SJSA1 (cell line): ENCODE data around the gene HRG. TPM values are rescaled to one million over a fixed set of nuclear protein-coding genes. Genes with fewer than 3 reads are reported as not detected.
"Not testable (repeated sequence)": the region's sequence is repeated elsewhere in the genome, so short reads cannot be mapped to it uniquely, and the experiment has no call there.

ENCODE experiments used
- DNase-seq, 2 experiments: peaks; one replicate each; pipeline ENCODE4 v3.0.0-alpha.2; 2015 to 2020; ENCODE audit warnings: low spot score in 2 of 2, low read depth in 1 of 2
- H3K27ac ChIP-seq: fragments of 250-450 bp; sonication (Bioruptor Pico); 2 replicates; pipeline ENCODE4 v1.5.1; 2020; ENCODE audit warnings: mild to moderate bottlenecking, moderate library complexity
- H3K27me3 ChIP-seq: fragments of 250-450 bp; sonication (Bioruptor Pico); replicated peaks from 2 replicates; pipeline ENCODE4 v1.5.1; 2020; ENCODE audit warnings: mild to moderate bottlenecking, moderate library complexity
- H3K36me3 ChIP-seq: fragments of 250-450 bp; sonication (Bioruptor Pico); 2 replicates; pipeline ENCODE4 v1.5.1; 2020; ENCODE audit warnings: mild to moderate bottlenecking
- H3K4me1 ChIP-seq: fragments of 250-450 bp; sonication (Bioruptor Pico); replicated peaks from 2 replicates; pipeline ENCODE4 v1.6.1; 2021; ENCODE audit warnings: mild to moderate bottlenecking
- H3K4me3 ChIP-seq: fragments of 250-450 bp; sonication (Bioruptor Pico); 2 replicates; pipeline ENCODE4 v1.5.1; 2020; ENCODE audit warnings: mild to moderate bottlenecking
- H3K9me3 ChIP-seq: fragments of 250-450 bp; sonication (Bioruptor Pico); replicated peaks from 2 replicates; pipeline ENCODE4 v1.5.1; 2020; ENCODE audit warnings: mild to moderate bottlenecking
- total RNA-seq: library from RNA; depleted of rRNA; stranded (reverse); fragments of >200 nt; shearing (Covaris generic); gene quantifications from 2 replicates; pipeline ENCODE4 v1.2.3, GENCODE V29; 2014

Gene HRG
- total RNA-seq, 1 experiment from 2014 or later = not detected

DNA sequence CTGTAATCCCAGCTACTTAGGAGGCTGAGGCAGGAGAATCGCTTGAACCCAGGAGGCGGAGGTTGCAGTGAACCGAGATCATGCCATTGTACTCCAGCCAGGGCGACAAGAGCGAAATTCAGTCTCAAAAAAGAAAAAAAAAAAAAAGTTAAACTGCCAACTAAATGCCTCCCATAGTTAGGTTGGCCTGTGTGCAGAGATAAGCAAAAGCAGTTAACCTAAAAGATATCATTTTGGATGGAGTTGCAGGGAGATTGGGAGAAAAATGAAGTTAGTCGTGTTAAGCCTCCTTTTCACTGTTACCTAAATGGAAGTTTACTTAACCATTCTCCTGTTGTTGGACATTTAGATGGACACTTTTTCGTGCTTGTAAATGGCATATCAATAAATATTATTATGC is 37.1 kb upstream of the HRG start:
- DNase-seq = no peak
- H3K27ac ChIP-seq = no peak overlapping the region
- H3K9me3 ChIP-seq = no peaks in the 10 kb centered on the region
- no peak overlapping the region for H3K4me3 ChIP-seq
- no peaks in the 10 kb centered on the region for H3K36me3 ChIP-seq
- H3K4me1 ChIP-seq = no peaks in the 10 kb centered on the region
- H3K27me3 ChIP-seq = 0 out of 2 replicates have a peak, but pooled peaks cover 8% of the 10 kb centered on the region

DNA sequence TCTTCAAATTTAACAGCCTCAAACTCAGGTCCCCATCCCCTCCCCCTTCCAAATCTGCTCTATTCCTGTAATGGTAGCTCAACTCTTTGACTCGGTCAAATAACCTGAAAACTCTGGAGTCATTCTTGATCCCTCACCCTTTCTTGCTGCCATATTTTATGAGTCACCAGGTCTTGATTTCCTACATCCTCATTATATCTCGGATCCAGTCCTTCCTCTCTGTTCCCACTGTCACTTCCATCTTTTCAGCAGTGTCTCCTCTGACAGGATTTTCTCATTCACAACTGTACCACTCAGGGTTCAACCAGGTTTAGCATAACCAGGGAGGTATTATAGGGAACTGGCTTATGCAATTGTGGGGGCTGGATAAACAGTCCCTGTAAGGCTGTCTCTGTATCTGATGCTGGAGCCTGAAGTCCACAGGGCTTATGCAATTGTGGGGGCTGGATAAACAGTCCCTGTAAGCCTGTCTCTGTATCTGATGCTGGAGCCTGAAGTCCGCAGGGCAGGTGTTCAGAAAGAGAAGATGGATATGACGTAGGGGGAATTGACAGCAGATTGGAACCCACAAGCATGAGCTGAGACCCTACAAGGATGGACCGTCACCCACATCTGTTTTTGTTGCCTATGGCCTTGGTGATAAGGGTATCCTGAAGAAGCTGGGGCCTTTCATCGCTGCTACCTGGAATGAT is 34.7 kb upstream of the HRG start:
- no peaks in the 10 kb centered on the region for H3K36me3 ChIP-seq
- no peak for DNase-seq
- no peaks in the 10 kb centered on the region for H3K4me1 ChIP-seq
- H3K27me3 ChIP-seq = 0 out of 2 replicates have a peak, but pooled peaks cover 8% of the 10 kb centered on the region
- H3K9me3 ChIP-seq = no peaks in the 10 kb centered on the region
- H3K27ac ChIP-seq = no peak overlapping the region
- H3K4me3 ChIP-seq = no peak overlapping the region

DNA sequence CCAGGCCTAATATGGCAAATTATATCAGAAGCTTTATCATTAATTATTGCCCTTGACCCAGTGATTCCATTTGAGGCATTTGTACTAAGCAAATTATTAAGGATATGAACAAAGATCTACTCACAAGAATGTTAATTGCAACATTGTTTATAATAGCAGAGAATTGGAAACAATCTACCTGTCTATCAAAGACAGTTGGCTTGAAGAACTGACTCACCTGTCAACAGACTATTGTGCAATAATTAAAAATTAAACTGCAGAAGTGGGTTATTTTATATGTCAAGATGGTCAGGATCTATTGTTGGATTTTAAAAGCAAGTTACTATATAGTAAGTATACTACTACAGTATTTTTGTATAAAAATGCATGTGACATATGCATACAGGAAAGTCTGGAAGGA is 32.3 kb upstream of the HRG start:
- 0 out of 2 replicates have a peak, but pooled peaks cover 8% of the 10 kb centered on the region for H3K27me3 ChIP-seq
- H3K27ac ChIP-seq = no peak overlapping the region
- H3K9me3 ChIP-seq = no peaks in the 10 kb centered on the region
- no peak for DNase-seq
- no peaks in the 10 kb centered on the region for H3K36me3 ChIP-seq
- no peak overlapping the region for H3K4me3 ChIP-seq
- no peaks in the 10 kb centered on the region for H3K4me1 ChIP-seq

DNA sequence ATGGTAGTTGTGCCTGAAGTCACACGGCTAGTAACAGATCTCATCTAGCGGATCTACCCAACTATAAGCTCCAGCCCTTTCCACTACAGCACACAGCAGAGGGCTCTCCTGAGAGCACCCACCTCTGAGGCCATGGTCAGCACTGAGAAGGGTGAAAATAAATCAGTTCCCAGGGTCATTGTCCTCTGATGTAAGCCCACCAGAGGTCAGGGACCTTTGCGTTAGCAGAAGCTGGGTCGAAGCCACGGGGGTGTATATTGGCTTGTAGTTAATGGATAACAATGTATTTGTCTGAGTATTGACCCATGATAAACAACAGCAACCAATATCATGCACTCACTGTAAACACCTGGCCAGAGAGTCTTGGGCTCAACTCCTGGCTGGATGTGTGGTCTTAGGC is 31.6 kb upstream of the HRG start:
- H3K4me1 ChIP-seq, DNase-seq, H3K4me3 ChIP-seq, H3K9me3 ChIP-seq, H3K36me3 ChIP-seq, H3K27me3 ChIP-seq, H3K27ac ChIP-seq: not testable (repeated sequence)

DNA sequence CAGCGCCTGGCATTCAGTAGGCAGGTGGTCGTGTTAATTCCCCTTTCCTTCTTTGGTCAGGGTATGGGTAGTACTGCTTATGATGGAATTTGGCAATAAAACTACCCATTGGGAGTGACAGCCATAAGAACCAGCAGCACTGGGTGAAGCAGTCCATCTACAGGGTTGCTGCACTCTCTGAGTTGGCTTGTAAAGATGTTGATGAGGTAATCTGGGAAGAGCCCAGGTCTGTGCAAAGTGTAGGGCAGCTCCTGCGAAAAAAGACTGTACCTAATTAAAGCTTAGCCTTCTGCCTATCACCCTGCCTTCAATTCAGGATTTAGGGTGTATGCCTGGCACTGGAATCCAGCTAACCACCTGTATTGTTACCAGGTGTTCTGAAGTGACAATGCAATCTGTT is 30.3 kb upstream of the HRG start:
- Histone ChIP-seq H3K36me3 (no peaks in the 10 kb centered on the region), H3K4me3 (no peak overlapping the region), H3K27me3 (0 out of 2 replicates have a peak, but pooled peaks cover under 1% of the 10 kb centered on the region), H3K27ac (no peak overlapping the region), H3K9me3 (no peaks in the 10 kb centered on the region), H3K4me1 (no peaks in the 10 kb centered on the region)
- DNase-seq = no peak

DNA sequence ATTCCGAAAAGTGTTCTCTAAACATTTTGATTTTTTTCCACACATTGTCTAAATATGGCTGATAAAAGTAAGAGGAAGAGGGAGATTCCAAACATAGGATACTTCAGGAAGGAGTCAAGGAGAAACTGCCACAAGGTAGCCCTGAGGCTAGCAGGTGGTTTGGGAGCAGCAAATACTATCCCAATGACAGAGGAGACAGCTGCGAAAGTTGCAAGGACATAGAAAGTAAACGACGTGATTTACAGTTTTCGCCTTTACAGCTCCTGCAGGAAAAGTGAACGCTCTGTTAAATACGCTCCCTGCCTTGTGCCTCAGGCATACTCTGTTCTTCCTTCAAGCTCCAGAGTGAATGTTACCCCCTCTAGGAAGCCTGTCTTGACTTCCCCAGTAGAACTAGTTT is 29.3 kb upstream of the HRG start:
- Histone ChIP-seq H3K27me3 (no peaks in the 10 kb centered on the region), H3K4me1 (no peaks in the 10 kb centered on the region), H3K4me3 (no peak overlapping the region), H3K9me3 (no peaks in the 10 kb centered on the region), H3K36me3 (no peaks in the 10 kb centered on the region), H3K27ac (no peak overlapping the region)
- DNase-seq = no peak

DNA sequence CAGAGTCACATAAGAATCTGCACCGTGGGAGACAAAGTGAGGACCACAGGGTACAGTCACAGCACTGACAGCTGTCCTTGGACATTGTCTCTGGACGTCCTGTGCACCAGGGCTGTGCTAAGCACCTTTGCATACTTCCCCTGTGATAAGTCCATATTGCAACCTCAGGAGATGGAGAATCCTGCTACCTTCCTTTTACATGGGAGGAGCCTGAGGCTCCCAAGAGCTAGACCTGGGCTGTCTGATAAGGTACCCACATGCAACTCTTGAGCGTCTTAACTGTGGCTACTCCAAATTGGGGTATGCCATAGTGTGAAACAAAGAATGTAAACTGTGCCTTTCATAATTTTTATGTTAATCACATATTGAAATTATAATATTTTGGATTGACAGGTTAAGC is 28.1 kb upstream of the HRG start:
- H3K9me3 ChIP-seq = no peaks in the 10 kb centered on the region
- no peaks in the 10 kb centered on the region for H3K4me1 ChIP-seq
- H3K27me3 ChIP-seq = no peaks in the 10 kb centered on the region
- DNase-seq = no peak
- no peak overlapping the region for H3K4me3 ChIP-seq
- H3K27ac ChIP-seq = no peak overlapping the region
- H3K36me3 ChIP-seq = no peaks in the 10 kb centered on the region

DNA sequence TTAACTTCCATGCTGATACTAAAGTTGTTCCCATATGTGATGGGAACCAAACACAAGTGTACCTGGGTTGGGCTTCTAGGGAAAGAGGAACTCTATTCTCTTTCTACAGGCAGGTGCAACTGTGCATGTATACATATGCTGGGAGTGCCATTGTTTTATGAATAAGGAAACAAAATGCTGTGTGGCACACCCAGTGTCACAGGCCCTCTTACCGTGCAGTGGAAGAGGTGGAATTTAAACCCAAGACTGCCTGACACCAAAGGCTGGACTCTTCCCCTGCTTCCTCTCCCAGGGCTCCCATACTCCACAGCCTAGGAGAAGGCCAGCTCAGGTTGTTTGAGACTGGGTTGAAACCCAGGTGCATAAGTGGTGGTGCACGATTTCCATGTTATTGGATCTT is 27.6 kb upstream of the HRG start:
- H3K27ac ChIP-seq = no peak overlapping the region
- no peak overlapping the region for H3K4me3 ChIP-seq

DNA sequence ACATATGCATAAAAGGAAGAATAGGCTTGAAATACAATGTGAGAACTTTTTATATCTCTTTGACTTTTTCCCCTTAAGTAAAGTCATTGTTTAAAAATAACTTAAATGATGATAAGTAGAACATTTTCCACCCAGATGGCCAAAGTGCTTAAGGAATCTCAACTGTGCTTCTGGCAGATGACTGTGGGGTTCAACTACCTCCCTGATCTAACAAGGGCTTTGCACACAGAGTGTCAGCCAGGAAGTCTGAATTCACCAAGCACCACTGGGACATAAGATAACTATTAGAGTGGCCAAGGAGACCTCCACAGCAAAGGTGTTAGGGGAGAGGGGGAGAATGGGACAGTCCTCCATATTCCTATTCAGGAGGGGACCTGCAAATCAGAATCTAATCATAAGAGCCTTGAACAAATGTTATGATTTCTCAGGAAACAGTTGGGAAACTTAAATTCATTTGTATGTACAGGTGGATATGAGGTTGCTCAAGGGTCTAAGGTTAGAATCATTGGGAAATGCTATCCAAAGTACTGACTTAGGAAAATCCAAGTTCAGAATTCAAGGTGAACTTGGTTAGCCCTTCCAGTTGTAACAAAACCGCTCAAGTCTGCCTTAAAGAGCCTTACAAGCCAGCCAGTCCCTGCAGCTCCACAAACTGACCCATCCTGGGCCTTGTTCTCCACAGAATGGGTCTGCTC is 25.9 kb upstream of the HRG start, which contains the start of gene FETUB:
Gene FETUB (plus strand): TSS at position 622 of the 695 bp plus-strand sequence. CDS start 62 bp downstream, at position 684.
- no peaks in the 10 kb centered on the region; the same call in 1 of the 2 replicates for H3K4me1 ChIP-seq
- no peaks in the 10 kb centered on the region for H3K9me3 ChIP-seq
- no peaks in the 10 kb centered on the region for H3K36me3 ChIP-seq
- H3K4me3 ChIP-seq = no peak within 1 kb of the TSS
- no peak for DNase-seq
- no peak within 1 kb of the TSS for H3K27ac ChIP-seq
- no peaks in the 10 kb centered on the region for H3K27me3 ChIP-seq

More for the DNA sequence above, 27.6 kb upstream of the HRG start:
- H3K36me3 ChIP-seq = no peaks in the 10 kb centered on the region
- H3K9me3 ChIP-seq = no peaks in the 10 kb centered on the region
- H3K4me1 ChIP-seq = no peaks in the 10 kb centered on the region
- no peak for DNase-seq
- H3K27me3 ChIP-seq = no peaks in the 10 kb centered on the region

DNA sequence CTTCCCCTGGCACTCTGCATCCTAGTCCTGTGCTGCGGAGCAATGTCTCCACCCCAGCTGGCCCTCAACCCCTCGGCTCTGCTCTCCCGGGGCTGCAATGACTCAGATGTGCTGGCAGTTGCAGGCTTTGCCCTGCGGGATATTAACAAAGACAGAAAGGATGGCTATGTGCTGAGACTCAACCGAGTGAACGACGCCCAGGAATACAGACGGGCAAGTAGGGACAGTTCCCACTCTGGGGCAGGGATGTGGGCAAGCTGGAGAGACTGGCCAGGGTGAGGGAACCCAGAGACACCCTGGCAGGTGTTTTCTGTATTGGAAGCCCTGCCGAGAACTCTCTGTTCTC is 25.4 kb upstream of the HRG start:
- H3K27me3 ChIP-seq = no peaks in the 10 kb centered on the region
- H3K36me3 ChIP-seq = no peaks in the 10 kb centered on the region
- H3K4me3 ChIP-seq = no peak overlapping the region
- peak in 1 of 2 experiments; percentile 2 for DNase-seq
- no peak overlapping the region for H3K27ac ChIP-seq
- H3K4me1 ChIP-seq = no peaks in the 10 kb centered on the region; the same call in 1 of the 2 replicates
- no peaks in the 10 kb centered on the region for H3K9me3 ChIP-seq

DNA sequence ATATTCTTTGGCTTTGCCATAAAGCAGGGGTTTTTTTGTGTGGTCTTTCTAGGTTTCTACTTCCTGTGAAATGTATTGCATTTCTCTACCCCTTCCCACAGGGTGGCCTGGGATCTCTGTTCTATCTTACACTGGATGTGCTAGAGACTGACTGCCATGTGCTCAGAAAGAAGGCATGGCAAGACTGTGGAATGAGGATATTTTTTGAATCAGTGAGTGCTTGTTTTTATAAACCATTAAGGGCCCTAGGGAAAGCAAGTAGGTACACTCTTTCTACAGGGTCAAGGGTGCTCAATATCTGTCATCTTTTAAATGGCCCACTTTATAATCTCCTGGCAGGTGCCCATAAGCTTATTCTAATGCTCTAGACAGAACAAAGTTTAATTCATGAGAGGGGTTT is 24.9 kb upstream of the HRG start:
- Histone ChIP-seq H3K36me3 (no peaks in the 10 kb centered on the region), H3K4me3 (no peak overlapping the region), H3K4me1 (no peaks in the 10 kb centered on the region; the same call in 1 of the 2 replicates), H3K9me3 (no peaks in the 10 kb centered on the region), H3K27me3 (no peaks in the 10 kb centered on the region), H3K27ac (no peak overlapping the region)
- DNase-seq = no peak

DNA sequence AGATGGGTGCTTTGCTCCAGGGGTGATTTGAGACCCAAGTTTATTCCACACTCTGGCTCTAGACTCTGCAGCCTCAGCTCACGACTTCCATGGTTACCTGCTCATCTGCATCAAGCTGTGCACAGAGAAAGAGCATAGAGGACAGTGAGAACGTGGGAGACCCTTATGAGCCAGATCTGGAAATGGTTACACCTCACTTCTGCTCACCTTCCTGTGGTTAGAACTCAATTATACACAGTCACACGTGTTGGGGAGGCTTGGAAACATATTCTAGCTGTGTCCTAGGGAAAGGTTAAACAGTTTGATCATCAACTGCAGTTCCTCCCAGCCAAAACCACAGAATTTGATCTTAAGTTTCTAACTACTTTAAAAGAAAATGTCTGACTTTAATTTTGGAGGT is 23.8 kb upstream of the HRG start:
- no peak overlapping the region for H3K27ac ChIP-seq
- no peaks in the 10 kb centered on the region for H3K27me3 ChIP-seq
- no peak overlapping the region for H3K4me3 ChIP-seq

DNA sequence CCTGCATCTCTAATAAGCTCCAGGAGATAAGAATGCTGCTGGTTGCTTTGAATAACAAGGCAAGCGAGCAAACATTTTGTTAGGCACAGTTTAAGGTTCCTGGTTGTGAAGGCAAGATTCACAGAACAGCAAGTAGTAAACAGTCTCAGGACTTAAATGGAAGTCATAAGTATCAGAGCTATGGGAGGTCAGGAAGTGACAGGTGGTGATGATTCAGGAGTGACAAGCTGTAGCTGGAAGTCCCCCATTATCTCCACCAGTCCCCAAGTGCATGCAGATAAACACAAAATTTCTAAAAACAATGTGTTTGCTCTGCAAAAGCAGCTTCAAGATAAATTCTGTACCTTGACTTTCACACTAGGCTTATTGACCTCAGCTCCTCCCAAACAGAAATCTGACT is 22.3 kb upstream of the HRG start:
- no peak overlapping the region for H3K4me3 ChIP-seq
- H3K27me3 ChIP-seq = 0 out of 2 replicates have a peak, but pooled peaks cover 6% of the 10 kb centered on the region
- DNase-seq = no peak
- no peaks in the 10 kb centered on the region for H3K9me3 ChIP-seq
- H3K4me1 ChIP-seq = no peaks in the 10 kb centered on the region; the same call in 1 of the 2 replicates
- no peak overlapping the region for H3K27ac ChIP-seq
- no peaks in the 10 kb centered on the region for H3K36me3 ChIP-seq

More for the DNA sequence above, 23.8 kb upstream of the HRG start:
- Histone ChIP-seq H3K36me3 (no peaks in the 10 kb centered on the region), H3K9me3 (no peaks in the 10 kb centered on the region), H3K4me1 (no peaks in the 10 kb centered on the region; the same call in 1 of the 2 replicates)
- DNase-seq = no peak

DNA sequence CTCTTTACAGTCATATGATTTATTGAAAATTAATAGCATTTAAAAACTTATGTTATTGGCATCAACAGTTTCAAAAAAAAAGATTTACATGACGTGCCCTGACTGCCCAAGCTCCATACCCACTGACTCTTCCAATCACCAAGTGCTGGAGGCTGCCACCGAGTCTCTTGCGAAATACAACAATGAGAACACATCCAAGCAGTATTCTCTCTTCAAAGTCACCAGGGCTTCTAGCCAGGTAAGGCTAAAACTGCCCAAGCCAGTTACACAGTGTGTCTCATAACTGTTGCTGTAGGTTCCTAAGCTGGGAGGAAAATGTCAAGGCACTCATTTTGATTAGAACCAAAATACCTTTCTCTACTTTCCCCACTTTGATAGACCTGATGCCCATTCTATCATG is 21.1 kb upstream of the HRG start:
- H3K4me1 ChIP-seq = no peaks in the 10 kb centered on the region; the same call in 1 of the 2 replicates
- no peaks in the 10 kb centered on the region for H3K9me3 ChIP-seq
- no peak overlapping the region for H3K27ac ChIP-seq
- H3K4me3 ChIP-seq = no peak overlapping the region
- DNase-seq = no peak
- H3K36me3 ChIP-seq = no peaks in the 10 kb centered on the region
- H3K27me3 ChIP-seq = 0 out of 2 replicates have a peak, but pooled peaks cover 6% of the 10 kb centered on the region
